CD4-positive, alpha-beta T cell treated with Interleukin-6 at 100 ng/mL for 8 hours (primary cell): ENCODE measurements around the gene ZNF511.
A peak's percentile ranks its signal among the peaks of the same experiment; 100 is the strongest.

Experiments
- DNase-seq: peaks from one replicate; pipeline ENCODE4 v3.0.0-alpha.2; 2020; ENCODE audit warnings: mixed read lengths, low spot score

The ZNF511 gene

GRCh38 chr10:133353988-133354605 lies 45.4 kb downstream of the ZNF511 start:
- DNase-seq = no peak

GRCh38 chr10:133354672-133355240 lies 46.0 kb downstream of the ZNF511 start:
- DNase-seq = no peak

- no peak for DNase-seq
These were observed 46.6 kb downstream of the ZNF511 start for GRCh38 chr10:133355266-133355665.

GRCh38 chr10:133355991-133356390 lies 47.3 kb downstream of the ZNF511 start:
- no peak for DNase-seq

- no peak for DNase-seq
These were observed 48.0 kb downstream of the ZNF511 start for GRCh38 chr10:133356549-133357284.

- peak; percentile 66 for DNase-seq
These were observed 48.8 kb downstream of the ZNF511 start, which contains the start of gene FUOM for GRCh38 chr10:133357285-133358161. FUOM (minus strand) TSS chr10:133358019; CDS start chr10:133358007, 12 bp downstream.

- no peak for DNase-seq
These were observed 49.6 kb downstream of the ZNF511 start for GRCh38 chr10:133358162-133358924.

- no peak for DNase-seq
These were observed 50.2 kb downstream of the ZNF511 start for GRCh38 chr10:133358925-133359310.

- no peak for DNase-seq
These were observed 50.8 kb downstream of the ZNF511 start for GRCh38 chr10:133359554-133359971.

GRCh38 chr10:133359972-133360610 lies 51.4 kb downstream of the ZNF511 start:
- DNase-seq = no peak

GRCh38 chr10:133361227-133361626 lies 52.5 kb downstream of the ZNF511 start:
- no peak for DNase-seq

- DNase-seq = no peak
These were observed 53.2 kb downstream of the ZNF511 start for GRCh38 chr10:133361773-133362441.
